ENCODE data around the gene ANKS1A.
"Not testable (repeated sequence)": the region's sequence is repeated elsewhere in the genome, so short reads cannot be mapped to it uniquely, and the experiment has no call there.

The ANKS1A gene

DNA sequence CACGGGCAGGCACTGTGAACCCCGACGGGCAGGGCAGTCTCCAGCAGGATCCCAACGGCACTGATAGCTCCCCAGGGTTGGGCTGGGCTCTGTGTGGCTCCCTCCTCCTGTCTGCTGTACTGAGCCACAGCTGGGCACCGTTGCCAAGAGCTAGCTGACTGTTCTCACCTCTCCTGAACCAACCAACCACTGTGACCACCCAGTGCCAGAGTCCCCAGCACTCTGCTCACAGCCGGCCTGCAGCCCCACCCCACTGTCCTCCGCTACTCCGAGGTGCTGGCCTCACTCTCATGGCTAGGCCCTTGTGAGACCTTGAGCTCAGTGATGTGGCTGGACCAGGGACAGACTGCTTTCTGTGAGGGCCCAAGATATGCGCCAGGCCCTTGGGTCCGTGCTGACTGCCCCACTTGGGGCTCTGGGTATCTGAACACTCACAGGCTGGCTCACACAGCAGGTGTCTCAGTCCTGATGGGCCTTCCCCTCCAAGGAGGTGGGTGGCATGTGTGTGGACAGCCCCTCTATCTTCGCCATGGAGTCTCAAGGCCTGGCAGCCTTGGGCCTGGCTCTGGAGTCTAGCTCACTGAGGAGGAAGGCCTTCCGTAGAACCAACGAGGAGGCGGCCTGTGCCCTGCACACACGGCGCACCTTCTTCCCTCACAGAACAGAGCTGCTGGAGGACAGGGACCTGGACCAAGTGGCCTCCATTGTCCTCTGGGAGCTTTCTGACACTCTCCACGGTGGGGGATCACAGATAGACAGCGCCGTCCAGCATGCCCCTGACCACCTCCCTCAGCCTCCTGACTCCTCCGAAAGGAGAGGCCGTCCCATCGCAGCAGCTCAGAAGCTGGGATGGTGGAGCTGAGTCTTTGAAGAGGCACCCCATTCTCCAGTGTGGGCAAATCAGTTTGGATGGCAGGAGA lies 198.6 kb downstream of the ANKS1A start:
- DNase-seq: no peak

DNA sequence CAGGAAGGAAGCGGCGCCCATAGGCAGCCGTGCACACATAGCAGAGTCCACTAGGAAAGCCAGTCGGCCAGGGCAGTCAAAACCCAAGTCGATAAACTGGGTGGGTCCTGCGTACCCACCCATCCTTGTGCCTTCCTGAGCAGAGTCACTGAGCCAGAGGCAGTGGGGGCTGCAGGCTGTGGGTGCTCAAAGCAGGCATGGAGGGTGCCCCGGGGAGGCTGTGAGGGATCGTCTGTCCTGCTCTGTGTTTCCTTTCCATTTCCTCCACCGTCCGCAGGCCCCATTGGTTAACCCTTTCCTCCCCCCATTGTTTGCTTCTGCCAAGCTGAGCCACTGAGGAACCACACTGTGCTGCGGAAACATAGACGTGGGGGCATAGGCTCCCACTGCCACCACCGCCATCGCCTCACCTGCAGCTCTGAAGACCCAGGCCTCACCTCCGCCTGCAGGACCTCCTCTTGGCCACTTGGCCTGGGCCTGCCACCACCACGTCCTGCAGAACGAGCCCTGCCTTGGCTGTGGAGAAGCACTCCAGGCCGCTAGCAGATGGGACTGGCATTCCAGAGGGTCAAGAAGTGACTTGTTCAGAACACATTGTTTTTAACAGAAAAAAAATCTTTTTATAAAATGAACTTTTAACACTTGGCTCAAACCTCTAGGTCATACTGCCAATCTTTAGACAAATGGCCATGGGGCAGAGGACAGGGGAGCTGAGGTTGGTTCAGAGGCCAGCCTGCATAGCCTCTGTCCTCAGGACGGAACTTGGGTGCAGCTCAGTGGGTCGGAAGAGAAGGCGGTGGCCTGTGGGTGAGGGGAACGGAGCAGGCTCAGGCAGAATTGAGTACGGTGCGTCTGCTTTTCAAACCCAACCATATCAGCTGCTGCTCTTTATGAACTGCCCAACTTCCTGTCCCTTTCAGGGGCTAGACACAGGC lies 199.5 kb downstream of the ANKS1A start:
- no peak for DNase-seq

DNA sequence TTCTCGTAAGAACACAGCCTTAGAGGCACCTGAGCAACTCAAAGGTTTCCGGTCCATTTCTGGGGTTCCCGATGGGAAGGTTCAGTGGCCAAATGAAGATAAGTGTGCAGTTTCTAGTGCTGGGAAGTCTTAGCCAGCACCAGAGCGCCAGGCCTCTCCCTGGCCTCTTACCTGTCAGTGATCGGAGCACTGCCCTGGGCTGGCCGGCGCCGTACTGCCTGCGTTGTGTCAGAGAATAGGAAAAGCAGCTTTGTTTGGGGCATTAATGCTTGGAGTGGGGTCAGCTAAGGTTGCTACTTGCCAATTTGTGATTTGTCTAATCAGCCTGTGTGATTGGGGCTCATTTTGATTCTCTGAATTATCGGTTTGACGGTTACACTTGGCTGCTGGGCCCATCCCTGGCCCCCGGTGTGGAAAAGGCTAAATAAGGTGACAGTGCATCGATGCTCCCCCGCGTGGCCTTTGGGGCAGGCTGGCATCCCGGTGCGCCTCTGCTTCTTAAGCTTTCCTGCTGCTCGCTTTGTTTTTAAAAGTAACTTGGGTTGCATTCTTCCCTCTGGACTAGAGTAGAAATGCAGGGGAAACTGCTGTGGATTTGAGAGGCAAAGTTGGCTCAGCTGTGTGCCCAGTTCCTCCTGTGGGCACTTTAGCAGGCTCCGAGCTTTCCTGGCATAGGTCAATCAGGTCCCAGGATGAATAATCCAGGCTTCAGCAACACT lies 200.3 kb downstream of the ANKS1A start:
- DNase-seq: no peak

DNA sequence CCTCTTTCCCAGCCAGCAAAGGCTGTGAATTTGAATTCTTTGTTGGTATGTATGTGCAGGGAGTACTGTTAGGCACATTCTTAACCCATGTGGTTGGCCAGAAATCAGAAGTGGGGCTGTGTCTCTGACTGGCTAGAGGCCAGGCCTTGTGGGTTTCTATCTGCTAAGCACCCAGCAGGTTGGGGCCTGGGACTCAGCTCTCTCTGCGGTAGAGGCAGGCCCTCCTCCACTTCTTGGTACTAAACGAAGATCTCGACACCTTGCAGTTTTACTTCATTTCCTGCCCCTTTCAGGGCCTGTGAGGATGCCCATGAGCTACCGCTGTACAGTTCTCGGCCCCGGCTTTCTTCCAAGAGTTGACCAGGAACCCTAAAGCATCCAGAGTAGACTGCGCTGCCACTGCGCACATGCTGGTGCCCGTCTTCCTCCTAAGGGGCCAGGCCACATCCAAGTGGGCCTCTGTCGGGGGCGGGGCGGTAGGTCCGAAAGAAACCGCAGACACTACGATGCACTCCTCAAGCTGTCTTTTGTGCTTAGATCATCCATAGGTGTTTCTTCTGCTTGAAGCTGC lies 201.0 kb downstream of the ANKS1A start:
- no peak for DNase-seq

DNA sequence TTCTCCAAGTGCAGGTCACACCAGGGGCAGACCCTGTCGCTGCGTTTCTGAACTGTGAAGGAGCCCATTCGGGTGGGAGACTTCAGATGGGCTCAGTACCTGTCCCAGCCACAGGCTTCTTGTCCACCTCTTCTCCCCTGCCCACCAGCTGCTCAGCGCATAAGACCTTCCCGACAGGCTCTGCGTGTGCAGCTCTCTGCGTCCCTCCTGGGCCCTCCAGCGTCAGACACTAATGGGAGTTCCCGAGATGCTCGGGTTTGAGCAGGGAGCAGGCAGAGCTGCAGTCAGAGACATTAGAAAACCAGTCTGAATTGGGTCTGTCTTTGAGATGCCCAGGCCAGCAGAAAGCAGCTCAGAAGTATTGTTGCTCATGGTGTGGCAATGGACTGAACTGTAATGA lies 201.7 kb downstream of the ANKS1A start:
- DNase-seq: no peak

DNA sequence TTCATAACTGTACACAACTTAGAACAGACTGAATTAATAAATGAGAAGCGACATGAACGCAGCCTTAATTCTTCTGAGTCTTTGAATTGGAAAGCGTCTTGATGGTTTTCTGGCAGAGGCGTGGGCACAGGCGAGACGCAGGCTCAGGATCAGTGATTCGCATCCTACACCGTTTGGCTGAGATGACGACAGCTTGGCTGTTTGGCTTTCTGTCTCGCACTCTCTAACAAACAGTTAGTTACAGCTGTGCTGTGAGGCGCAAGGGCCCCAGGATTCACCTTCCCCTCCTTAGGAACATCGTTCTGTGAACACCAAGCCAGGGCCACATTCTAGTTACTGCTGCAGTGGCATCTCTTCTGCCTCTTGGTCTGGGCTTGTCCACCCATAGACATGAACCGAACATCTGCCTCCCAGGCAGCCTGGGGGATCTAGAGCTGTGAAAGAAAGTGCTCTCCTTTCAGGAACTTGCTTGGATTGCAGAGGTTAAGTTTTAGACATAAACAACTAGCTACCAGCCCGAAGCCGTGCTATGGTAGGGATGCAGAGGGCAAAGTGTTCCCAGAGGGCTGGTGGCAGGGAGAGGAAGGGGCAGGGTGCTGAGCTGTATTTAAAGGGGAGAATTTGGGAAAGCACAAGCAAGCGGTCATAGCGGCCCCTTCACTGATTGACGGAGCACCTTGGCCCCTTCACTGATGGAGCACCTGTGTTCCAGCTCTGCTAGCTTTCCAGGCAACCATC lies 202.5 kb downstream of the ANKS1A start:
- no peak for DNase-seq

DNA sequence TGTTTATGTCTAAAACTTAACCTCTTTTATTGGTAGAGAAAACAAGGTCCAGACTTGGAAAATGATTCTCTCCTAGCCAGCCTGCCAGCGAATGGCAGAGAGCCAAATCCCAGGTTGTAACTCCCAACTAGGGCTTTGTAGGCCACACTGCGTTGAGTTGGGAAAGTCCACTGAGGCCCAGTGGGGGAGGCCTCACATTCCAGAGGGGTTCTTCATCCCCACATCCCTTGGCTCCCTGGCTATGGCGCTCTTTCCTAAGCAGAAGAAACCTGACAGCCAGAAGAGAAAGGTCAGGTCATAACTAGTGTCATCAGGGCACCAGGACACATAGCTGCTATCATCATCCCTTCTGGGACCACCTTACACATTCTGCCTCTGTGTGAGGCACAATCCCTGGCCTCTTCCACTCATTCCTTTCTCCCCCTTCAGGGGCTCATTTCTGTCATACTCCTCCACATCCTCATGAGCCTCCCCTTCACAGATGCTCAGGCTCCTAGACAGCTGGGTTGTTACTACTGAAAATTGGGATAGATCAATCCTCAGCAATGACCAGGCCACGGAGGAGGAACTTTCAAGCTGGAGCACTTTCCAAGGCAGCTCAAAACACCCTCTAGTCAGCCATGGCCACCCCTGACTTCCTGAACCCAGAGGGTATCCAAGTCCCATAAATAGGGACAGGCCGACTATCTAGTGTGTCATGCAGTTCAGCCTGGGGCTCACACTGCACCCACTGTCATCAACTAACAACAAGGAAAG lies 203.5 kb downstream of the ANKS1A start:
- DNase-seq: no peak

DNA sequence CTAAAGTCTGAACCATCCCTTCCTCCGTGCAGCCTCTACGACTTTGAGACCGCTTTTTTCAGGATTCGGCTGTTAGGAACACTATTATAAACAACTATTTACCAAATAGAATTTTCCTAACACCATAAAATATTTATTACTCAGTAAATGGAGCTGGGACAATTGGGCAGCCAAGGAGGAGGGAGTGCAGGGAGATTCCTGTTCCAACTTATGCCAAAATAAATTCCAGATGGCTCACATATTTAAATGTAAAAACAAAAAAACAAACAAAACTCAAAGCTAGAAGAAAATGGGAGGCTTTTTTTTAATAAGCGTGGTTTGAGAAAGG lies 204.0 kb downstream of the ANKS1A start:
- no peak for DNase-seq

DNA sequence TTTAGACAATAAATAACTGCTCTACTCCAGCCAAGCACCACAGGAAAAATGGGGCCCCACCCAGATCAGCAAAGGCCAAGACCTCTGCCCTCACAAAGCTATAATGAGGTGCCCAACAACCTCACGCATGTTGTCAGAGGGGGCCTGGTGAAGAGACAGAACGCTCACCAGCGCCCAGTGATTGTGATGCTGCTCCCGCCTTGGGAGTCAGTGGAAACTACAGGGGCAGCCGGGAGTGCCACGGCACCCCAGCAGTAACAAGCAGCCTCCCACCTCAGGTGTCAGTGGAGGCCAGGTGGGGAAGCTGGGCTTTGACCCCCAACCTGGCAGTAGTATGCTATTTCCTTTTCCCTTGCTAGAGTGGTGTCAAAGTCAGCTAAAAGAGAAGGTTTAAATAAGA lies 204.7 kb downstream of the ANKS1A start:
- DNase-seq: no peak

DNA sequence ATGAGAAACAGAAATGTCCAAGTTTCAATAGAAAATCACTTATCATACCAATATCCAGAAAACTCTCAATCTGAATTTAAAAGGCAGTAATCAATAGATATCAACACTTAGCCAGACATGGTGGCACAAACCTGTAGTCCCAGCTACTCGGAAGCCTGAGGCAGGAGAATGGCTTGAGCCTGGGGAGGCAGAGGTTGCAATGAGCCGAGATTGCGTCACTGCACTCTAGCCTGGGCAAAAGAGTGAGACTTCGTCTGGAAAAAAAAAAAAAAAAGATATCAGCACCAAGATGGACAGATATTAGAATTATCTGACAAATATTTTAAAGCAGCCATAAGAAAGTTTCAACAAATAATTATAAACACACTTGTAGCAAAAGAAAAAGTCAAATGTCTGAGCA lies 205.1 kb downstream of the ANKS1A start:
- DNase-seq: no peak

DNA sequence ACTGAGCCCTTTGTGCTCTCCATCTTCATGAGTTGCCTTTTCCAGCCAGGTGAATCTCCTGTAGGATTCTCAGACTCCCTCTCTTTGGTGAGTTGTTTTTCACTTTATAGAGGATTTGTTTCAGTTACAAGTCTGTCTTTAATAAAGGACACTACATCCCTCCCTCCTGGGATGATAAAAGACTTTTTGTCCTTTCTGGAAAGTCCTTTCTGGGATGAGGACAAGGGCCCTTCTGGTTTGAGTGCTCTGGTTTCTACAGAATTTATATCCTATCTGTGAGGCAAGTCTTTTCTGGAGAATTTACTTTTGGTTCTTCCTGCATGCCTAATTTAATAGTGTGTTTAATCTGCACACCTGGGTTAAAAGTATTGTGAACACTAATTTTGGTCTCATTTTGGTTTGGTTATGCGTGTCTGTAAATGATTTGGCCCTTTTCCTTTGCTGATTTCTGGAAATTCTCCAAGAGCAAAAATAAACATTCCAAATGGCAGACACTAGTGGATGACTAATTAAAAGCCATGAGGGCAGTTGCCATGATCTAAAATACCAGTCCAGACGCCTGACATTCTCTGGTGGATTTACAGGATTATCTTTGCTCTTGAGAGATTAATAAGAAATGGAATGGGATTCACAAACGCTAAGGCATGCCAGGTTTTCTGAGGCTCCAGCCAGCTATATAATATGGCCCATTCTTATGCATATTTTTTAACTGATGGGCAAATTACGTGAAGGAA lies 207.2 kb downstream of the ANKS1A start:
- no peak for DNase-seq

DNA sequence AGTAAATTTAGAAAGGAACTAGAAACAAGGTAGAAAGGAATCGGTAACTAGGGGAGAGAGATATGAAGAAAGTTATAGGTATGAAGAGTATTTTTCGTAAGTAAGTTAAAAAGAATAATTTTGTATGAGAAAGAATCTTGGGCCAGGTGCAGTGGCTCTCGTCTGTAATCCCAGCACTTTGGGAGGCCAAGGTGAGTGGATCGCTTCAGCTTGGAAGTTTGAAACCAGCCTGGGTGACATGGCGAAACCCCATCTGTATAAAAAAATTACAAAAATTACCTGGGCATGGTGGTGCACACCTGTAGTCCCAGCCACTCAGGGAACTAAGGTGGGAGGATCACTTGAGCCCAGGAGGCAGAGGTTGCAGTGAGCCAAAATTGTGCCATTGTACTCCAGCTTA lies 210.1 kb downstream of the ANKS1A start:
- no peak for DNase-seq

DNA sequence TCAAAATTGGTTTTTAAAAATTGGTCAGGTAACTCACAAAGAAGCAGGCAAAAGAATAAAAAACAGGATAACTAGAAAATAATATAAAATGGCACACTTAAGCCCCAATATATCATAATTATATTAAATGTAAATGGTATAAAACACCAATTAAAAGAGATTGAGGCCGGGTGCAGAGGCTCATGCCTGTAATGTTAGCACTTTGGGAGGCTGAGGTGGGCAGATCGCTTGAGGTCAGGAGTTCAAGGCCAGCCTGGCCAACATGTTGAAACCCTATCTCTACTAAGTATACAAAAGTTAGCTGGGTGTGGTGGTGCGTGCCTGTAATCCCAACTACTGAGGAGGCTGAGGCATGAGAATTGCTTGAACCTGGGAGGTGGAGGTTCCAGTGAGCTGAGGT lies 216.0 kb downstream of the ANKS1A start:
- no peak for DNase-seq

DNA sequence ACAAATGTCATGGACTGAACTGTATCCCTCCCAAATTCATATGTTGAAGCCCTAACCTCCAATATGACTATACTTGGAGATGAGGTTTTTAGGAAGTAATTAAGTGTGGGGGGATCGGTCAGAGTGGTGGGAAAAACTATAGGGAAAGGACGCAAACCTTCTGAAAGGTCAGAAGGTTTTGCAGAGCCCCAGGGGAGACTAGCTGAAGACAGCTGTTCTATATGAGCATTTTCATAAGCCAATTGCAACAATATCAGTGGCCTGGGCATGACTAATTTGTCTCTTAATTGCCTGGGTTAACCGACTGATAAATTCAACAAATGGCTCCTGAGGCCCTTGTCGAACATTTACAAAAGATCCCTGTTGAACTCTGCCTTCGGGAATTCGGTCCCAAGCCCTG lies 217.0 kb downstream of the ANKS1A start:
- not testable (repeated sequence) for DNase-seq

DNA sequence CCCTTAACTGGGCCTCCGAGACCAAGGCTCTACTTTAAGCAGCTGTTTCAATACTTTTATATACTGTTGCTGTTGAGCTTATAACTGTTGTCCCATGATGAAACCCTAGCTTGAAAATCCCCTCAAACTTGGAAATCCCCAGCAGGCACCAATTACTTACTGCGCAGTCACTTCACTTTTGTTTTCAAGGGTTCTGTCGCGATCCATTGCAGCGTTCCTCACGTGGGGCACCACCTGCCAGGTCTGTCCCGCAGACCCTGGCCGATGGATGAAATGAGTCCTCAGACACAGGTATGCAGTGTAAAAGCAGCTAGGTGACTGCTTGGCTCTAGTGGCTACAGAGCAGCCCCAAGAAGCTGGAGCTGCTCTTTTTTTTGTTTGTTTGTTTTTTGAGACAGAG lies 218.2 kb downstream of the ANKS1A start:
- not testable (repeated sequence) for DNase-seq

DNA sequence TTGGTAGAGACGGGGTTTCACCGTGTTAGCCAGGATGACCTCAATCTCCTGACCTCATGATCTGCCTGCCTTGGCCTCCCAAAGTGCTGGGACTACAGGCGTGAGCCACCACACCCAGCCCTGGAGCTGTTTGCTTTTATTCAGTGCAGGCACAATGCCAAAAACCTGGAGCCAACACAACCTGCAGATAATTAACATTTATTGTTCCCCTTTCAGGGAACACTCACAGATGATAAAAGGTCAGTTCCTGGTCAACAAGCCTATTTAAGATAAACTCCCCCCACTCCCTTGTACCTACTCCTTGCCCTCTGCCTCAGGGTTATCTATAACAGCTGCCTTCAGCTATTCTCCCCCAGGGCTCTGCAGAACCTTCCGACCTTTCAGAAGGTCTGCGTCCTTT lies 218.7 kb downstream of the ANKS1A start:
- DNase-seq: not testable (repeated sequence)

DNA sequence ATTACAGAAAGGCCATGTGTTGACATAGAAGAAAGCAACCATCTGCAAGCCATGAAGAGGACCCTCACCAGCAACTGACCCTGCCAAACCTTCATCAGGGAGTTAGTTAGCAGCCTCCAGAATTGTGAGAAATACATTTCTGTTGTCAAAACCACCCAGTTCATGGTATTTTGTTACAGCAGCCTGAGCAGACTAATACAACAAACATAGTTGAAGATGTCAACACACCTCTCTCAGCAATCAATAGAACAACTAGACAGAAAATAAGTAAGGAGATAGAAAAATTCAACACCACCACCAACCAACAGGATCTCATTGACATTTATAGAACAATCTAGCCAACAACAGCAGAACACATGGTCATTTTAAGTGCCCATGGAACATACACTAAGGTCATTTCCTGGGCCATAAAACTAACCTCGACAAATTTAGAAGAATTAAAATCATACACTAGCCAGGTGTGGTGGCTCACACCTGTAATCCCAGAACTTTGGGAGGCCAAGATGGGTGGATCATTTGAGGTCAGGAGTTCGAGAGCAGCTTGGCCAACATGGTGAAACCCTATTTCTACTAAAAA lies 219.3 kb downstream of the ANKS1A start:
- DNase-seq: no peak

DNA sequence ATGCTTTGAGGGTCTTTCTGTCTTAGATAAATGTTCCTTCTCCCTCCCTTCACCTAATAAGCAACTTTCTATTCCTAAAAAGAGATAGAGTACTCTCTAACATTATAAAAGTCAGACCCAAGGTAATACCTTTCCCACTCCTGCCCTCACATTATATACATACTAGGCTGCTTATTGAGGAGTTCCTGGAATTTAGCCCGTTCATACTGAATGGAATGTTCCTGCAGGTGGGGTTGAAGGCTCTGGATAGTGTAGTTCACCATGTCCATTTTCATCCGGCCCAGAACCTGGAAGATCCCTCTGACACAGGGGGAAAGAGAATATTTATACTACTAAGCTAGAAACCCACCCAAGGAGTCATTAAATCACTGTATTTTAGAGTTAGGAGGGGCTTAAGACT lies 231.7 kb downstream of the ANKS1A start:
- no peak for DNase-seq

DNA sequence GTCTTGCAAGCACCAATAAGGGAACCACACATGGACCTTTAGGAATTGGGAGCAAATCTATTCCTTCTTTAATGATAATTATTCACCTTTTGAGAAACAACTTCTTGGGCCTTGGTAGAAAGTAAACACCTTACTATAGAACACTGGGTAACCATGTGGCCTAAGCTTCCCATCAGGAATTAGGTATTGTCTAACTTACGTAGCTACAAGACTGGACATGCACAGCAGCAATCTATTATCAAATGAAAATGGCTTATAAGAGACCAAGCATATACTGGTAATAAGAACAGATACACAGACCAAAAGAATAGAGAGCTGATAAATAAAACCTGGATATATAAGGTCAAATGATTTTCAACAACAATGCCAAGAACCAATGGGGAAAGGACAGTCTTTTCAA lies 235.3 kb downstream of the ANKS1A start:
- no peak for DNase-seq

DNA sequence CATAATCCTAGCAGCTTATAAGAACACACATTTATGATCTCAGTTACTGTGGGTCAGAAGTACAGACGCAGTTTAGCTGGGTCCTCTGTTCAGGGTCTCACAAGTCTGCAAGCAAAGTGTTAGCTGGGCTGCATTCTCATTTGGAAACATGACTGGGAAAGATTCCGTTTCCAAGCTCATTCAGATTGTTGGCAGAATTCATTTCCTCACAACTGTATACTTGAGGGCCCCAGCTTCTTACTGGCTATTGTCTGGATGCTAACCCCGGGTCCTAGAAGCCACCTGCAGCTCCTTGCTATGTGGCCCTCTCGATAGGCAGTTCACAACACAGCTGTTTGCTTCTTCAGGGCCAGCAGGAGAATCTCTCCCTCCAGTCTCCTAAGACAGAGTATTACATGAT lies 239.0 kb downstream of the ANKS1A start:
- DNase-seq: no peak

Measured in activated CD4-positive, CD25-positive, alpha-beta regulatory T cell treated with anti-CD3 and anti-CD28 coated beads, Interleukin-2, amount 50 U/mL, for 72 hours (primary cell).